IPS-18c (cell line): ENCODE measurements around the gene SLC5A5.

Experiments used
- H3K4me3 ChIP-seq: 2 replicates; pipeline ENCODE4 v1.7.0; 2013; ENCODE audit warnings: low read depth, mild to moderate bottlenecking, low read length, moderate library complexity; ENCODE audit not compliant: insufficient read depth
- H3K9me3 ChIP-seq: one replicate; pipeline ENCODE4 v1.6.1; 2013; ENCODE audit warnings: mild to moderate bottlenecking, low read length, moderate library complexity; ENCODE audit not compliant: control insufficient read depth, insufficient read depth

The SLC5A5 gene

GRCh38 chr19:17843292-17843827, 28.4 kb upstream of the SLC5A5 start:
- no peaks in the 10 kb centered on the region for H3K9me3 ChIP-seq
- no peak overlapping the region for H3K4me3 ChIP-seq

DNA sequence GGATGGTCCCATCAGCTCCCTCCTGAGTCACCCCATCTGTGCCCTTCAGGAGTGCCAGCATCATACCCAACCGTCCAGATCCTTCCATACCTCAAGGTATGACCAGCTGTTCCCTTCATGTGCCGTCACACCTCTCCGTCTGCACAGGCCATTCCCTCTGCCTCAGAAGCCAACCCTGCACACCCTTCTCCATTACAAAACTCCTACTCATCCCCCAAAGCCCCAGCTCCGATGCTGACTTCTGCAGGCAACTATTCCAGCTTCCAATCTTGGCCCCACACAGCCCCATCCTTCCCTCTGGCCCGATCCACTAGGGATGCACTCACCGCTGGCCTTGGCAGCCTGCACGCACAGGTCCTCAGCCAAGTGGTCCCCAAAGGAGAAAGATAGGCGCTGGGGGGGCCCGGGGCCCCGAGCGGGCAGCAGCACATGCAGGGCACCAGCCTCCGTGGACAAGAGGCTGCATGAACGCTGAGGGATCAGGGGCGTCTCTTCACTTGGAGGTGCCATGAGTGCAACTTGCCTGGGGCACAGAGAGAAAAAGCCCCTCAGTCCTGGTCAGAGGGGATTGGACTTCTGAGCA, 27.7 kb upstream of the SLC5A5 start:
- H3K9me3 ChIP-seq, result no peaks in the 10 kb centered on the region
- H3K4me3 ChIP-seq, result no peak overlapping the region

DNA sequence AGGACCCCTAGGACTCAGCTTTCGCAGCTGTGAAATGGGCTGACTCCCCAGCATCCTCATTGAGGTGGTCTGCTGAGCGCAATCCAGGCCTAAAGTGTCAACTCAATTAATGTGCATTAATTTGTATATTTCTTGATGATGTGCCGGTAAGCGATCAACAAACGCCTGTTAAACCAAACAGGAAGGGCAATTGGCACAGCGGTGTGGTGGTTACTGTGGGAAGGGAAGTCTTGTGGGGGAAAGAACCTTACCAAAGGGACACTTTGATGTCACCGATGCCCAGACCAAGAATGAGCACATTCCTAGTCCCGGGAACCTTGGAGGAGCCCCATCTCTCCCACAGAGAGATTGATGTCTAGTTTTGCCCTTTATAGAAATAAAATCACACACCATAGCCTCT, 25.6 kb upstream of the SLC5A5 start:
- Histone ChIP-seq H3K4me3 (no peak overlapping the region), H3K9me3 (no peaks in the 10 kb centered on the region)

GRCh38 chr19:17847538-17848366, 24.0 kb upstream of the SLC5A5 start, which contains the start of gene JAK3:
TSS of gene JAK3 (minus strand) at chr19:17847982. CDS start at chr19:17844417, 3,565 bp downstream.
- no peaks in the 10 kb centered on the region for H3K9me3 ChIP-seq
- H3K4me3 ChIP-seq, result peak within 1 kb of the TSS; percentile 28; the same call in 1 of the 2 replicates

DNA sequence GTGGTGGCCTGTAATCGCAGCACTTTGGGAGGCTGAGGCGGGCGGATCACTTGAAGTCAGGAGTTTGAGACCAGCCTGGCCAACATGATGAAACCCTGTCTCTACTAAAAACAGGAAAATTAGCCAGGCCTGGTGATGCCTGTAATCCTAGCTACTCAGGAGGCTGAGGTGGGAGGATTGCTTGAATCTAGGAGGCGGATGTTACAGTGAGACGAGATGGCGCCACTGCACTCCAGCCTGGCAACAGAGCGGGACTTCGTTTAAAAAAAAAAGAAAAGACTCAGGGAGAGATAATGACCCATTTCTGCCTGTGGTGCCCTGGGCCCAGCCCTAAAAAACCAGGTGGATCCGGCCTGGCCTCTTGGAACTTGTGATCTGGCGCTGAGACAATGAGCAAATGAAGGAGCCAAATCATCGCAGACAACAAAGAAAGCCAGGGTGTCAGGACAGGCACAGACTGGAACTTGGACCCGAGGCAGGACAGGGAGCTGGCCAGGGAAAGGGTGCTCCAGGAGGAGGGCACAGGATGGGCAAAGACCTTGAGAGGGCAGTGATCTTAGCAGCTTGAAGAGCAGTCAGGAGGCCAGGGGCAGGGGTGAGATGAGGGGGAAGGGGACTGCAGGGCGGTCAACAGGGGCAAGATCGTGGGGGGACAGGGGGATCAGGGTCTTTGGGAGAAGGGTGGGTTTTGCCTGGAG, 23.0 kb upstream of the SLC5A5 start:
- H3K9me3 ChIP-seq, result no peaks in the 10 kb centered on the region
- no peak overlapping the region for H3K4me3 ChIP-seq

GRCh38 chr19:17854061-17854460, 17.7 kb upstream of the SLC5A5 start:
- Histone ChIP-seq H3K4me3 (no peak overlapping the region), H3K9me3 (no peaks in the 10 kb centered on the region)

DNA sequence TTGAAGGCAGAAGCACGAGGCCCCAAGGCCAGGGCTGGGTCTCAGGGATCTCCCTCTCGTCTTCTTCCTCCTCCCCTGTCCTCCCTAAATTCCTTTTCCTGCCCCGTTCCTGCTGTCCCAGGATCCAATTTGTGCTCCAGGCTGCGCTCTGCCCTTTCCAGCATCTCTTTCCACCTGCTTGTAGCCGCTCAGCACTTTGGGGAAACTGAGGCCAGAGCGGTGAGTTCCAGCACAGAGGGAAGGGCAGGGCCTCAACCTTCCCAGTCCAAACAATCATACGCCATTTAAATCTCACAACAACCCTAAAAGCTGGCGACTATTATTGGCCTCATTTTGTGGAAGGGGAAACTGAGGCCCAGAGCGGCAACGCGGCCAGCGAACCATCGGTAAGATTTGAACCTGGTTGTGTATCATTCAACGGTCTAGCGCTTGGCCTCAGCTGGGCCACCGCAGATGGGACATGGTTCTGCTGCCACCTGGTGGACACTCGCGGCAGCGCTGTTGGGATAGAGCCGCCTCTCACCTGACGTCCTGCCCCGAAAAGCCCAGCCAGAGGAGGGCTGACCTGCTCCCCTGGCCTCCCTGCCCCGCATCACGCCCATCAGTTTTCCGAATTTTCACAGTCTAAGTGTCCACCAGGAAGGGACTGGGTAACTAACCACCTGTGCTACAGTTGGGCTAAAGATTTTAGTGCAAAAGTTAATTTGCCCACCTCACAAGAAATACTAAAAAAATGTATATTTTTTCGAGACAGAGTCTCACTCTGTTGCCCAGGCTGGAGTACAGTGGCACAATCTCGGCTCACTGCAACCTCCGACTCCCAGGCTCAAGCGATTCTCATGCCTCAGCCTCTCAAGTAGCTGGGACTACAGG, 16.2 kb upstream of the SLC5A5 start:
- H3K9me3 ChIP-seq, result no peaks in the 10 kb centered on the region
- H3K4me3 ChIP-seq, result no peak overlapping the region

GRCh38 chr19:17859533-17860330, 12.0 kb upstream of the SLC5A5 start, which contains the start of gene RPL18A:
TSS of gene RPL18A (plus strand) at chr19:17859910. CDS start at chr19:17859957, 47 bp downstream.
- no peaks in the 10 kb centered on the region for H3K9me3 ChIP-seq

DNA sequence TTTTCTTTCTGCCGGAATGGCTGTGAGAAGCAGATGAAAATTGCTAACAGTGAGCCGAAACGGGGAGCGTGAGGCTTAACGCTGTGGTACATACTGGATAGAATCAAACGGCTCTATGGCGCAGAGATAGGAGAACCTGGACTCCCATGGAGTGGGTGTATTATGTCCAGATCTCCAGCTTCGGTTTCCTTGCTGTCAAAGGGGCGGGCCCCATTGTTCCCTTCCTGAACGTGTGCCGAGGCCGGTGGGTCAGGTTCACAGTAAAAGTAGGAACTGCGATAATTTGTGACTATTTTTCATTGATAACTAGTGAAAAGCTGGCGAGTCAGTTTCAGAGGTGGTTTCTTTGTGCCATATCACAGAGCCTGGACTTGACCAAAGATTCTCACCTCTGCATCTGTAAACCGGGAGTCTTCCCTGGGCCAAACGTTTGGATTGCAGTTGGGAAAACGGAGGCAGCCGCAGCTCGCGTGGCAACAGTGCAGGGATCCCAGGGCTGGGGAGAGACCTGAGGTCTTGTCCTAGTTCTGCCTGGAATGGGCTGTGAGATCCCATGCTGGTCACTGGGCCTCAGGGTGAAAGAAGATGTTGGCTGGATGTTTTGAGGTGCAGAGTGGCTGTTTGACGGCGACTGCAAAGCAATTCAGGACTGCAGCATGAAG, 11.3 kb upstream of the SLC5A5 start:
- Histone ChIP-seq H3K9me3 (no peaks in the 10 kb centered on the region), H3K4me3 (peak overlapping the region; percentile 80)

More at GRCh38 chr19:17859533-17860330, 12.0 kb upstream of the SLC5A5 start, which contains the start of gene RPL18A:
- H3K4me3 ChIP-seq, result peak within 1 kb of the TSS; percentile 80

- peak overlapping the region; percentile 80 for H3K4me3 ChIP-seq
- no peaks in the 10 kb centered on the region for H3K9me3 ChIP-seq
Measured at GRCh38 chr19:17860993-17861360, 10.8 kb upstream of the SLC5A5 start.

DNA sequence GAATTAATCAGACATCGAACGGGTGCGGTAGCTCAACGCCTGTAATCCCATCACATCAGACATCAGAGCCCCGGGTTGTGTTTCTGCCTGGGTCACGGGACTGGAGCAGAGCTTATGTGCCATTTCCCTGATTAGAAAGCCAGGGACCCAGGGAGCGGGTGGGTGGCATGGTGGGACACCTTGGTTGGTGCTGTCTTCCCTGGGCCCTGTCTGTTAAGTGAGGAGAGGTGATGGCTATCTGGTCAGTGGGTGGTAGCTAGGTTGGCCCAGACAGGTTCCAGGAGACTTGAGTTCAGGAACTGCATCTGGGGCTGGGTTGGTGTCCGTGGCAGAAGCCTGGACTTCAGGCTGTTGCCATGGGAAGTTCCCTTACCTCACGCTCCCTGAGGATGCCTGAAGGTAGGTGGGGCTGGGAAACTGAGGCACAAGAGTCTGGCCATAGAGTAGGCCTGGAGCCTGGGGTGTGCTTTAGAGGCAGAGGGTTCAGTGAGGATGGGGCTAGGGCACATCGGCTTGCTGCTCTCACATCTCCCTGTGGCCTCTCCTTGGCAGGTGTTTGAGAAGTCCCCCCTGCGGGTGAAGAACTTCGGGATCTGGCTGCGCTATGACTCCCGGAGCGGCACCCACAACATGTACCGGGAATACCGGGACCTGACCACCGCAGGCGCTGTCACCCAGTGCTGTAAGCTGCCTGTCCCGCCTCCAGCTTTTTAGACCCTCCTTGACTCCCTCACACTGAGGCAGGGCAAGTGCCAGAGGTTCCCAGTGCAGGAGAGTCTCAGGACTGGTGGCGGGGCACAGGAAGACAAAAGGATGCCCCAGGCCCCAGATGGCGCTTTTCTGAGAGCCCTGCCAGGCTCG, 10.0 kb upstream of the SLC5A5 start:
- Histone ChIP-seq H3K9me3 (no peaks in the 10 kb centered on the region), H3K4me3 (peak overlapping the region; percentile 80)

DNA sequence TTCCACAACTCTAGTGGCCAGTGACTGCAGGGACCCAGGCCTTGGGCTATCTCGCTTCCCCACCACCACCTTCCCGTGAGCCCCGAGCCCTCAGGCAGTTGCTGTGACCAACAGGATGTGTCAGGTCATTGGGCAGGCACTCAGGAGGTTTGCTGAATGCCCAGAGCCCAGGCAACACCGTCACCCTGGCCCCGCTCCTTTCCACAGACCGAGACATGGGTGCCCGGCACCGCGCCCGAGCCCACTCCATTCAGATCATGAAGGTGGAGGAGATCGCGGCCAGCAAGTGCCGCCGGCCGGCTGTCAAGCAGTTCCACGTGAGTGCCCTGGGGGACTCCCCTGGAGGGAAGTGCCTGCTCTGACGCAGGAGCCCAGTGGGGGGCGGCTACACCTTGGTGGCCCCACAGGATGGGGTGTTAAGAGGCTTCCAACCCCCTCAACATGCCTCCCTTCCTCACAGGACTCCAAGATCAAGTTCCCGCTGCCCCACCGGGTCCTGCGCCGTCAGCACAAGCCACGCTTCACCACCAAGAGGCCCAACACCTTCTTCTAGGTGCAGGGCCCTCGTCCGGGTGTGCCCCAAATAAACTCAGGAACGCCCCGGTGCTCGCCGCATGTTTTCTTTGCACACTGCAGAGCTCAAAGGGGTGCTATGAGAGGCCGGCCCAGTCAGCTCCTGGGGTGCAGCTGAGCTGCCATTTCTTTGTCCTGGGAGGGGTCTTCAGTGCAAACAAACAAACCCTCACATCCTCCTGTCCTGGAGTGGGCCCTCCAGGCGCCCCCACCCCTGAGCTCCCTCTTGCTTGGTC, 8.8 kb upstream of the SLC5A5 start:
- Histone ChIP-seq H3K4me3 (no peak overlapping the region), H3K9me3 (no peaks in the 10 kb centered on the region)

DNA sequence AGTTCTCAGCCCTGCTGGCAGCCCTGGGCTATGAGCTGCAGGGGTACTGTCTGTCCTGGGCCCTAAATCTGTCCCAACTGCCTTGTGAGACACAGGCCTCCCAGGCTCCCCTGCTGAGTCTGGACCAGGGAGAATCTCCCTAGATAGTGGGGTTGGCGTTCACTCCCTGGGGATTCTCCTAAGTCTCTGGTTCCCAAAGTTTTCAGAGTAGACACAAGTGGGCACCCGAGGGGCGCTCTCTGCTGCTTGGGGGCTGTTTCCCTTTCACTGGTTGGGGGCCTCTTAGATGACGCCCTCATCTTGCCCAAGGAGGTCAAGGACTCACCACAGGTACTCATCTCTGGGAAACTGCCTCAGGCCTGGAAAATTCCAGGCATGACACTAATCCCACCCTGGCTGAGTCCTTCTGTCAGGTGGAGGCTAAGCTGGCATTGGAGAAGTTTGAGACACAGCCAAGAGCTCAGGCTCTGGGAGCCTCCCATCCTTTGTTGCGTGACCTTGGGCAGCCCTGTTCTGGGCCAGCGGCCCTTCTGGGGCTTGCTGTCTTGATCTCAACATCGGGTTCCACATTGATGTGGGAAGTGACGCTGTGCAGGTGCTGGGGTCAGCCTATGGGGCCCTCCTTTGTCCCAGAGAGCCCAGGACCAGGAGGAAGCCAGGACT, 8.1 kb upstream of the SLC5A5 start:
- Histone ChIP-seq H3K9me3 (no peaks in the 10 kb centered on the region), H3K4me3 (no peak overlapping the region)
